ENCODE results near the gene ZNF69. TPM values are rescaled to one million over a fixed set of nuclear protein-coding genes. Genes with fewer than 3 reads are reported as not detected.
"Not testable (repeated sequence)": the region's sequence is repeated elsewhere in the genome, so short reads cannot be mapped to it uniquely, and the experiment has no call there.

ZNF69 gene
- total and polyA plus RNA-seq, 2 donors (not counting 3 experiments of a cell fraction or from before 2014, with no cell fraction given) = 1.9 to 5.6 TPM

DNA sequence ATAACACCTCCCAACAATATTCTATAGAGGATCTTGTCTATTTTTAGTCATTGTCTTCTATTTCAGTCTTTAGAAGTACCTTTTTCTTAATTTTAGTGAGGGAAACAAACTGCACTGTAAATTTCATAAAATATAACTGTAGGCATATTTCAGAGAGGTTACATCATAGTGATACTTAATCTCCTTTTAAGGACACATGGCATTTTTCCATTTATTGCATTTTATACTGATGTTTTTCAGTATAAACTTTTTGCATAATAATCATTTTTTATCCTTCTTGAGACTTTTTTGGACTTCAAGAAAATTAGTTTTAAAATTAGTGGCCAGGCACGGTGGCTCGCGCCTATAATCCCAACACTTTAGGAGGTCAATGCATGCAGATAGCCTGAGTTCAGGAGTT, 43.9 kb downstream of the ZNF69 start:
- no peaks in the 10 kb centered on the region for H4K20me1 ChIP-seq (replicated peaks; ENCODE audit: control insufficient read depth, extremely low read depth, insufficient read depth, low read length)
- no peak overlapping the region for H3K27ac ChIP-seq (ENCODE audit: insufficient read depth, low read depth, low read length)
- dilution Hi-C loops (cut with MboI; ENCODE audit: extremely low pct_ligation_motif_present, low sequenced_read_pairs) (no loop called here), intact Hi-C loops (cut with micrococcal nuclease) (no loop called here)
- no peaks in the 10 kb centered on the region for H3K36me3 ChIP-seq (ENCODE audit: control insufficient read depth in 2 of 2, extremely low read depth in 1 of 2, insufficient read depth in 2 of 2, low read length in 2 of 2)
- H3K4me1 ChIP-seq (ENCODE audit: control insufficient read depth, extremely low read depth, insufficient read depth, low read length) = no peaks in the 10 kb centered on the region
- DNase-seq (ENCODE audit: low read depth, low spot score) (no peak), FAIRE-seq (no peak)
- TF ChIP-seq JUN (IDR thresholded peaks at IDR 0.05; ENCODE audit: borderline replicate concordance, insufficient read depth, insufficient read length, low read depth) (no peak), MAX (IDR thresholded peaks at IDR 0.05; ENCODE audit: insufficient read depth, insufficient read length) (no peak), MYC (IDR thresholded peaks at IDR 0.05; ENCODE audit: low read depth, low read length) (no peak), EZH2 (IDR thresholded peaks at IDR 0.05; ENCODE audit: borderline replicate concordance, low read depth, low read length, severe bottlenecking) (no peak), CTCF (IDR thresholded peaks at IDR 0.05; ENCODE audit: extremely low read depth in 1 of 2, insufficient read depth in 1 of 2, low read depth in 1 of 2, low read length in 2 of 2) (no peak), FOS (IDR thresholded peaks at IDR 0.05; ENCODE audit: borderline replicate concordance, insufficient read depth, low read length) (no peak), POLR2A (IDR thresholded peaks at IDR 0.05; ENCODE audit: low read depth, low read length) (no peak), GATA2 (IDR thresholded peaks at IDR 0.05; ENCODE audit: insufficient read depth, insufficient read length, low read depth, low read length) (no peak), POLR2AphosphoS5 (IDR thresholded peaks at IDR 0.05; ENCODE audit: insufficient read depth, low read depth, low read length) (no peak)
- no TSS peak for BruUV-seq (replicated peaks)
- ChIA-PET POLR2A (no interaction called here), CTCF (no interaction called here)
- H2AFZ ChIP-seq (ENCODE audit: low read depth, low read length) = no peak overlapping the region
- H3K9ac ChIP-seq (replicated peaks; ENCODE audit: extremely low read depth, insufficient read depth, low read length) = no peak overlapping the region
- H3K27me3 ChIP-seq (ENCODE audit: control insufficient read depth in 2 of 2, insufficient read depth in 2 of 2, low read length in 2 of 2) = no peaks in the 10 kb centered on the region
- H3K9me1 ChIP-seq (replicated peaks; ENCODE audit: control insufficient read depth, extremely low read depth, insufficient read depth, low read length) = no peaks in the 10 kb centered on the region
- no peak overlapping the region for H3K4me2 ChIP-seq (ENCODE audit: insufficient read depth, low read length)
- no peaks in the 10 kb centered on the region for H3K9me3 ChIP-seq (replicated peaks; ENCODE audit: control insufficient read depth, insufficient read depth, low read length)
- H3K4me3 ChIP-seq (replicated peaks in 1 of 3; ENCODE audit: insufficient read depth in 1 of 3, low read depth in 1 of 3, low read length in 3 of 3) = no peak overlapping the region
- H3K79me2 ChIP-seq (ENCODE audit: control insufficient read depth, insufficient read depth, low read length) = peaks cover 6% of the 10 kb centered on the region

DNA sequence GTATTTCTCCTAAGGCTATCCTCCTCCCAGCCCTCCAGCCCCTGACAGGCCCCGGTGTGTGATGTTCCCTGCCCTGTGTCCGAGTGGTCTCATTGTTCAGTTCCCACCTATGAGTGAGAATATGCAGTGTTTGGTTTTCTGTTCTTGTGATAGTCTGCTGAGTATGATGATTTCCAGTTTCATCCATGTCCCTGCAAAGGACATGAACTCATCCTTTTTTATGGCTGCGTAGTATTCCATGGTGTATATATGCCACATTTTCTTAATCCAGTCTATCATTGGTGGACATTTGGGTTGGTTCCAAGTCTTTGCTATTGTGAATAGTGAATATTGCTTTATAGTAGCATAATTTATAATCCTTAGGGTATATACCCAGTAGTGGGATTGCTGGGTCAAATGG, 48.2 kb downstream of the ZNF69 start:
- H3K27me3 ChIP-seq (ENCODE audit: control insufficient read depth in 2 of 2, insufficient read depth in 2 of 2, low read length in 2 of 2); H2AFZ ChIP-seq (ENCODE audit: low read depth, low read length); H3K9me3 ChIP-seq (replicated peaks; ENCODE audit: control insufficient read depth, insufficient read depth, low read length); H3K9ac ChIP-seq (replicated peaks; ENCODE audit: extremely low read depth, insufficient read depth, low read length); POLR2A ChIA-PET; H3K4me1 ChIP-seq (ENCODE audit: control insufficient read depth, extremely low read depth, insufficient read depth, low read length); H3K27ac ChIP-seq (ENCODE audit: insufficient read depth, low read depth, low read length); BruUV-seq (replicated peaks); H4K20me1 ChIP-seq (replicated peaks; ENCODE audit: control insufficient read depth, extremely low read depth, insufficient read depth, low read length); dilution Hi-C loops (cut with MboI; ENCODE audit: extremely low pct_ligation_motif_present, low sequenced_read_pairs); CTCF ChIA-PET; H3K36me3 ChIP-seq (ENCODE audit: control insufficient read depth in 2 of 2, extremely low read depth in 1 of 2, insufficient read depth in 2 of 2, low read length in 2 of 2); H3K4me2 ChIP-seq (ENCODE audit: insufficient read depth, low read length); FAIRE-seq; H3K4me3 ChIP-seq (replicated peaks in 1 of 3; ENCODE audit: insufficient read depth in 1 of 3, low read depth in 1 of 3, low read length in 3 of 3); H3K9me1 ChIP-seq (replicated peaks; ENCODE audit: control insufficient read depth, extremely low read depth, insufficient read depth, low read length); DNase-seq (ENCODE audit: low read depth, low spot score); intact Hi-C loops (cut with micrococcal nuclease): not testable (repeated sequence)
- peaks cover 10% of the 10 kb centered on the region for H3K79me2 ChIP-seq (ENCODE audit: control insufficient read depth, insufficient read depth, low read length)

GRCh38 chr19:11938383-11938782, 50.8 kb downstream of the ZNF69 start:
- DNase-seq (ENCODE audit: low read depth, low spot score); H3K9ac ChIP-seq (replicated peaks; ENCODE audit: extremely low read depth, insufficient read depth, low read length); FAIRE-seq; CTCF ChIA-PET; intact Hi-C loops (cut with micrococcal nuclease); H3K4me1 ChIP-seq (ENCODE audit: control insufficient read depth, extremely low read depth, insufficient read depth, low read length); H3K9me3 ChIP-seq (replicated peaks; ENCODE audit: control insufficient read depth, insufficient read depth, low read length); H2AFZ ChIP-seq (ENCODE audit: low read depth, low read length); H3K36me3 ChIP-seq (ENCODE audit: control insufficient read depth in 2 of 2, extremely low read depth in 1 of 2, insufficient read depth in 2 of 2, low read length in 2 of 2); BruUV-seq (replicated peaks); H4K20me1 ChIP-seq (replicated peaks; ENCODE audit: control insufficient read depth, extremely low read depth, insufficient read depth, low read length); POLR2A ChIA-PET; H3K4me2 ChIP-seq (ENCODE audit: insufficient read depth, low read length); H3K9me1 ChIP-seq (replicated peaks; ENCODE audit: control insufficient read depth, extremely low read depth, insufficient read depth, low read length); H3K4me3 ChIP-seq (replicated peaks in 1 of 3; ENCODE audit: insufficient read depth in 1 of 3, low read depth in 1 of 3, low read length in 3 of 3); H3K27me3 ChIP-seq (ENCODE audit: control insufficient read depth in 2 of 2, insufficient read depth in 2 of 2, low read length in 2 of 2); H3K27ac ChIP-seq (ENCODE audit: insufficient read depth, low read depth, low read length); dilution Hi-C loops (cut with MboI; ENCODE audit: extremely low pct_ligation_motif_present, low sequenced_read_pairs): not testable (repeated sequence)
- peaks cover 10% of the 10 kb centered on the region for H3K79me2 ChIP-seq (ENCODE audit: control insufficient read depth, insufficient read depth, low read length)
